CD4-positive, alpha-beta T cell treated with Interleukin-21 for 1 hour (primary cell): ENCODE results near the gene BCL11A.

ENCODE experiments used
- DNase-seq: peaks from one replicate; pipeline ENCODE4 v3.0.0-alpha.2; 2020

BCL11A gene

GRCh38 chr2:60522462-60522861, 31.0 kb downstream of the BCL11A start:
- DNase-seq = no peak

DNA sequence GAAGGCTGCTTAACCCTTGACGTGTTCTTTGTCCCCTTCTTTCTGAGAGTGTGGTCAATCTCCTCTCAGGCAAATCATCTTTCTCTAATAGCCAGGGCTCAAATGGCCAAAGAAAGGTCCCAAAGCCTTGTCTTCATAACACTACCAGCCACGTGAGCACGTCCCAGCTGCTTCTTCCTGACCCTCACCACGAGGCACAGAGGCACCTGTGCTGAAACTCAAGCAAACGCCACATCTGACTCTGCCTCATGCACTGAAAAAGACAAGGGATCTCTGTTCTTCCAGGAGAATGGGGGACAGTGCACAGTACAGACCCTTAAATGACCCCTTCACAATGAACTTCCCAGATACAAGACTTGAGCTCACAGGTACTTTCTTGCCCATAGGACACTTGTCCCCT, 31.8 kb downstream of the BCL11A start:
- DNase-seq = no peak

DNA sequence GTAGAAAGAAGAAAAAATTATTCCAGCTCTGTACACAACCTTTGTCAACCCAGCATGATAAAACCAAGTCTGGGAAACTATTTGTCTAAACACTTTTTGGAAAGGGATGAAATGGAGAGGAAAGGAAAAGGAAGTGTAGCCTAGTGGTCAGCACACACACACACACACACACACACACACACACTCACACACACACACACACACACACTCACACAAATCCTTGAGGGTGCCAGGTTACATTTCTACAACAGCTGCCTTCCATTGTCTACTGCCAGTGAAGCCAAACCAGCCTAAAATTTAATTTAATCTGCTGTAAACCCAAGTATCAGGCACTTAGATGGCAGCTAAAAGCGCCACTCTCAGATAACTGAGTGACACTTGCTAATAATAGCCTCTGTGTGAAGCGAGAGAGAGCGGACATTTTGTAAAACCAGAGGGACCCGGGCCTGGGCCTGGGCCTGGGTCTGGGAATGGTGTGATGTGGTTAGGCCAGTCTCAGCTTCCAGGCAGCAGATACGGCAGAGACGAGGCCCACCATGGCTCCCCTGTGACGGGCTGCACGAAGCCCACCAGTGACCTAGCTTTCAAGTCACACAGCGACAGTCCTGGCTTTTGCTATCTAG, 32.4 kb downstream of the BCL11A start:
- DNase-seq = no peak

- no peak for DNase-seq
These were observed 33.1 kb downstream of the BCL11A start for GRCh38 chr2:60520151-60520876.

- no peak for DNase-seq
These were observed 34.1 kb downstream of the BCL11A start for GRCh38 chr2:60519231-60519863.

DNA sequence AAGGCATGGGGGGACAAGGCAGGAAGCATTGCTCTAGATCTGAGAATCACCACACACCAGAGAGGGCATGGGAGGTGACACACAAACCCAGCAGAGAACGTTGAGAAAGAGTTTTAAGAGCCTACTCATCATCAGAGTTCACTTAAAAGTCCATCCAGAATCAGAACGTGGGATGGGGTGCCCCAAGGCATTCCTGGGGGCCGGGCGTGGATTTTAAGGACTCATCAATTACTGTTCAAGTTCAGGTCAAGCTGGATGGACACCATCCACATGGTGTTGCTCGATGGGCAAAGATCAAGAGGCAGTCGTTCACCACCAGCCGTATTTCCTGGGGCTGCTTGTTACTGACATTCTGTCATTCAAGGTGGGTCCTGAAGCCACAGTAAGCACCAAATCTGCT, 34.9 kb downstream of the BCL11A start:
- no peak for DNase-seq

- DNase-seq = no peak
These were observed 36.0 kb downstream of the BCL11A start for GRCh38 chr2:60517446-60517845.

DNA sequence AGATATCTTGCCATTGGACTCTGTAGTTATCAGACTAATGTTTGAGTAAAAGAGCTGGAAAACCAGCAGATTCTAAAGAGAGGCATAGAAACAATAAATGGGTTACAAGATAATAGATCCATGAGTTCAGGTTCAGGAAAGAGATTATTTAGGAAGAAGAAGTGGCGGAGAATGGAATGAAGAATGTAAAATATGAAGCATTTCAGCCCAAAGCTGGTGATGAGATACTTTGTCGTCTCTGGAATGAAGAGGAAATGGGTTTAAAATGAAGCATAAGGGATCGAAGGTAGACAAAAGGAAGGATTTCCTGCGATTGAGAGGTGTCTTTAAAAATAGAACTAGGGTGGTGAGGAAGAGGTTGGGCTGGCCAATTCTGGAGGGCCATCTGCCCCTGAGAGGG, 36.6 kb downstream of the BCL11A start:
- no peak for DNase-seq

DNA sequence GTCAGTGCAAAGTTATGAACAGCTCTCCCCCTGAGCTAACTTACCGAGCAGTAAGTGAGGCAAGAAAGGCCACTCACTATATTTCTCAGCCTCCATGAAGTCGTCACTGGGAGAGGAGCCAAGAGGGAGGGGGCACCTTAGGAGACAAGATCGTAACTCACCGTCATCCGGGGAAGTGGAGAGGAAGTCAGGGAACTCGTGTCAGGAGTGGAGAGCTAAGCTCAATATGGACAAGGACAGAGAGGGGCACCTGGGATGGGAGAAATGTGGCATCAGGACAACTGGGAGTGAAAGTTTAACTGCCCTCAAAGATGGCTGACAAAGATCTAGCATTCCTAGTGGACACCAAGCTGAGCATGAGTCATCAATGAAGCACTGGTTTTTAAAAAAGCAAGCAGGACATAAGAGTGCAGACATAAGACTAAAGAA, 37.1 kb downstream of the BCL11A start:
- no peak for DNase-seq

GRCh38 chr2:60515721-60516226, 37.7 kb downstream of the BCL11A start:
- DNase-seq = peak; percentile 24

GRCh38 chr2:60513996-60514395, 39.5 kb downstream of the BCL11A start:
- DNase-seq = no peak

- DNase-seq = no peak
These were observed 40.3 kb downstream of the BCL11A start for GRCh38 chr2:60513191-60513590.

- DNase-seq = no peak
These were observed 40.8 kb downstream of the BCL11A start for GRCh38 chr2:60512641-60513040.

- DNase-seq = no peak
These were observed 41.3 kb downstream of the BCL11A start for GRCh38 chr2:60512062-60512622.

DNA sequence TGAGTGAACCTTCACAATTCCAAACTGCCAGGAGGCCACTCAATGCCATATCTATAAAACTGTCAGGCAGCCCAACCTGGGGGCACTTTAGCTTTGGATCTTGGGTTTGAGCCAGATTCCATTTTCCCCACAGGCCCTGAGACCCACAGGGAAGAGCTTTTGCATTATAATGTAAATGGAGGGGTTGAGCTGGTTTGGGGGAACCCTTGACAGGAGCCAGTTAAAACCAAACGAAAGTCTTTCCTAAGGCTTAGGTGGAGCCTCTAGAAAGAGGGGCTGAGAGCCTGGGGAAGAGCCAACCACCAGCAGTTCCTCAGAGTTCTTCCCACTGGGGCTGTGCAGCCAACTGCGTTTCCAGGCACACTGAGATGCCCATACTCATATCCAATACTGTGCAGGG, 42.7 kb downstream of the BCL11A start:
- DNase-seq = no peak

- no peak for DNase-seq
These were observed 44.4 kb downstream of the BCL11A start for GRCh38 chr2:60509066-60509465.

DNA sequence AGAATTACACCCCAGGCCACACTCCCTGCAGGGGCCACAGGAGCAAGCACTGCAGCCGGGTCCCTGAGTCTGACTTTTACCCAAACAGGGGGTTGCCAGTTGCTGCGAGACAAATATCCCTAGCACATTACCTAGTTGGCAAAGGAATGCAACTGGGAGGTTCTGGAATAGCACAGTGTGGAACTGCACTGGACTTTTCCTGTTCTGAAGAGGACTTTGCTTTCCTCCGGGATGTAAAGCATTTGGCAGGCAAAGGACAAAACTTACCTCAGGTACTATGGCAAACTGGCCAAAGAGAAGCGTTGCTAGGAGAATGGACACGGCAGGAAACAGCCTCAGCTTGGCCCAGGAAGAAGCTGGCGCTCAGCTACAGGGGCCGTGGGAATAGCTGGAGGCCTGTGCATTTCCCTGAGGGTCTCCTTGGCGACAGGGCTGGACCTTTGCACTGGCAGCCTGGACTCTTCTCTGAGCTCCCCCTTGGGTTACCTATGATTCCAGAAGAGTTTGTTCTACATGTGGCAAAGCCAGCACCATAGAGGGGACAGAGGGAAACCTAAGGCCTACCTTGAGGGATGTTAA, 45.0 kb downstream of the BCL11A start:
- no peak for DNase-seq

DNA sequence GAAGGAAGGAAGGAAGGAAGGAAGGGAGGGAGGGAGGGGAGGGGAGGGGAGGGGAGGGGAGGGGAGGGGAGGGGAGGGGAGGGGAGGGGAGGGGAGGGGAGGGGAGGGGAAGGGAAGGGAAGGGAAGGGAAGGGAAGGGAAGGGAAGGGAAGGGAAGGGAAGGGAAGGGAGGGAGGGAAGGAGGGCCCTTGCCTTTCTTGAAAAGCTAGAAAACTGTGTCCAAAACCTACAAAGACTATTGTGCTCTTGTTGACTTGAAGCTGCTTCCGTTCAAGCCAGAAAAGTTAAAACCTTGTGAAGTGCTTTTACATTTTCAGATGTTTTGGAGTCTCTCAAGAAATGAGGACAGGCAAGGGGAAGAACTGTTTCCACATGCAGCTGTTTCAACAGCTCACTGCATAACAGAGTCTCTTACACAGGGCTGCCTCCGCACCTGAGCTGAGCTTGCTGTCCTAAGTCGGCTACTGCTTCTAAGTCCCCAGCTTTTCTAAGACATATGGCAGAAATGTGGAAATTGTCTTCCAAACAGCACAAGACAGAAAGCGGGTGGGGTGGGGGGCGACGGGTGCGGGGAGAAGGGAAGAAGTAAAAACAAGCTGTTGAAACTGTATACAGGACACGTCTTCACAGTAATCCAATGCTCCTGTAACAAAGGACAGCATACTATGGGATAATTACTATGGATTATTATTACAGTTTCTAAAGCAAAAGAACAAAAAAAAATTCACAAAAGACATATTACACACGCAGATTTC, 46.1 kb downstream of the BCL11A start:
- DNase-seq = no peak

GRCh38 chr2:60505880-60506260, 47.6 kb downstream of the BCL11A start:
- DNase-seq = no peak

DNA sequence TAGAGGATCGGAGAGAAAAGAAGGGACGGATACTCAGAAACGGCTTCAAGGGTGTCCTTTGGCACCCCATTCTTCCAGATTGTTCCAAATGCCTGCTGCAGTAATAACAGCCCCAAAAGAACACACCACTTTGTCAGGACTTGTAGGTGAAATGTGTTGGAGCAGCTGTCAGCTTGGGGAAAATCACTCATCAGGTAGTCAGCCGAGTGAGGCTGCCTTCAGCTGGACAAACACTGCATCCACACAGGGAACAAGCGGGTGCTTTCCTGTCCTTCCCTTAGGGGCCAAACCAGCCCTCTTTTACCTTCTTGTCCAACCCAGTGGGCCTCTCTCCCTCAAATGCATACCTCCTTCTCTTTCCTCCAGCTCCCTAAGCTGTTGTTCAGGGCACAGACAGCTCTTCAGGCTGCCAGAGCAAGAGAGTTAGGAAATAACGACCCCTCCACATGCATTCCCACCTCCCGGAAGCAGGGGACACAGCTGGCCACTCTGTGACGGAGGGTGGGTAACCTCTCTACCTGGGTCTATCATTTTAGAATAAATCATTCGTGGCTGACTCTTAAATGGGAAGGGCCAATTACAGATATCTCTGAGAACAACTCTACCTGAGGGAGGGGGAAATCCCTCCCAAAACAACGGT, 48.1 kb downstream of the BCL11A start:
- no peak for DNase-seq

DNA sequence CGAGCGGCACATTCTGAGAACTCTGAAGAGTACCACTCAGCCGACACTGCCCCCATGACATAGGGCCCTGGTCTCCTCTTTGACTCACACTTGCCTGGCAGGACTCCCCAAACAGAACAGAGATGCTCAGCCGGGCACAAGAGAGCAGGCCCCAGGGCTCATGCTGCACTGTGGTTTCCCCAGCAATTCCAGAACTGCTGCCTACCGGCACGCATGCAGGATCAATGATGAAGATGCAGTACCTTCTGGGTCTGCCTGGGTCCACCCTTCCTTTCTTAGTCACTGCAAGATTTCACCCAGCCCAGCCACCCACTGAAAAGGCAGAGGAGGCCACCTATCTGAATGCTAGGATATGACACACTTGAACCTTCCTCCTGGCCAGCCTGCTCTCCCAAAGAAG, 49.4 kb downstream of the BCL11A start:
- DNase-seq = no peak

DNA sequence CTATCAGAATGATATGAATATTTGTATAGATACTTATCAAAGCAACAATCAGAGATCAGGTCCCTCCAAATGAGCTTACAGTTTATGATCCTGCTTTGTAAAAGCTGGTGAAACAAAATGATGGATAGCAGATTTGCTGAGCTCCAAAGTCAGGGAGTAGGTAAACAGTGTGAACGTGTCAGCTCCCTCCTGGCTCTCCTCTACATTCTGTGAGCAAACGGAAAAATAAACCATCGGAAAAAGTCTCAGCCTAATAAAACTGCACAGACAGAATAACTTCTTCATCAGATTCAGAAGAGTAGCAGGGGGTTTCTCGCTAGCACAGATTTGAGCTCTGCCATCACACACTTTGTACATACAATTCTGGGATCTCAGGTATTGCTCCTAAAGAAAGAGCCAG, 51.3 kb downstream of the BCL11A start:
- DNase-seq = no peak
